ENCODE results near the gene RAD54L.
"Not testable (repeated sequence)": the region's sequence is repeated elsewhere in the genome, so short reads cannot be mapped to it uniquely, and the experiment has no call there.

Gene RAD54L

DNA sequence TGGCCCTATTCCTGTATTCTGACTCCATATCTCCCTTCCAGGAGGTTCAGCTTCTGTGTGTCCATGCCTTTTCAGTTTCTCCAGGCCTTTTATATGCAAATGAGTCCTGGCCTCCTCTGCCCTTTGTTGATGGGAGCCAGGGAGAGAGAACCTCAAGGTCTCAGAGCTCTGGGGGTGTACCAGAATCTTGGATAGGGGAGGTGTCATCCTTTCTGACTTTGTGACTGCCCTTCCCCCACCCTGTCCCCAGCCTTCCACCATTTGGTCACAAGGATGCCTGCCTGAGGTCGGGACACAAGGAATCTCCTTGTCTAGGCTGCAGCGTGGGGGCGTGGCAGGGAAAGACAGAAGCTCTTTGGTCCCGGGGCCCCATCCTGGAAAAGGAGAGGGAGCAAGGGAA lies 25.8 kb upstream of the RAD54L start:
- H3K36me3 Mint-ChIP-seq = no peaks in the 10 kb centered on the region
- peaks cover 14% of the 10 kb centered on the region for H3K27me3 Mint-ChIP-seq
- no peaks in the 10 kb centered on the region for H3K9me3 Mint-ChIP-seq
- ATAC-seq = no peak
- peaks cover 10% of the 10 kb centered on the region for H3K4me1 Mint-ChIP-seq
- H3K27ac Mint-ChIP-seq = no peak overlapping the region
- H3K4me3 Mint-ChIP-seq = no peak overlapping the region

DNA sequence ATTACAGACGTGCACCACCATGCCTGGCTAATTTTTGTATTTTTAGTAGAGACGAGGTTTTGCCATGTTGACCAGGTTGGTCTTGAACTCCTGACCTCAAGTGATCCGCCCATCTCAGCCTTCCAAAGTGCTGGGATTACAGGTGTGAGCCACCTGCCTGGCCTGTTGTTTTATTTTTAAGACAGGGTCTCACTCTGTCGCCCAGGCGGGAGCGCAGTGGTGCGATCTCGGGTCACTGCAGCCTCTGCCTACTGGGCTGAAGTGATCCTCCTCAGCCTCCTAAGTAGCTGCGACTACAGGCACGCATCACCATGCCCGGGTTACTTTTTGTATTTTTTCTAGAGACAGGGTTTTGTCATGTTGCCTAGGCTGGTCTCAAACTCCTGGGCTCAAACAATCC lies 24.5 kb upstream of the RAD54L start:
- not testable (repeated sequence) for H3K9me3 Mint-ChIP-seq, H3K4me1 Mint-ChIP-seq, H3K36me3 Mint-ChIP-seq, ATAC-seq, H3K4me3 Mint-ChIP-seq, H3K27ac Mint-ChIP-seq
- H3K27me3 Mint-ChIP-seq = peaks cover 14% of the 10 kb centered on the region

DNA sequence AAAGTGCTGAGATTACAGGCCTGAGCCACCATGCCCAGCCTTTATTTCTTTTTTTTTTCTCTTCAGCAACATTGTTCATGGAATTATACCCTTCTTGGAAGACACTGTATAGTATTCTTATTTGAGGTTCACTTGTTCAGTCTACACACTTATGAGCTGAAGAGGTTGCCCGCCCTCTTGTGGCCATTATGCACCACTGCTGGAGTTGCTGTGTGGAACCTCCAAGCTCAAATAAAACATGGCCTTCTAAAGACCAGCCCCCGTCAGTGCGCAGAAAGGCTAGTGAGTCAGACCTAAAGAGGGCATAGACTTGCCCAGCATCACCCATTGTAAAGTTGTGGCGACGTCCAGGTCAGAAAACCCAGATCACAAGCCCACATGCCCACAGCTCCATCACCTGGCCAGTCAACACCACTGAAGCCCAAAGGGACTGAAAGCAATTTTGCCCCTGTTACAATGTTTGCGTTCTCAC lies 24.1 kb upstream of the RAD54L start:
- Mint-ChIP-seq H3K4me1 (peaks cover 10% of the 10 kb centered on the region), H3K4me3 (no peak overlapping the region), H3K27ac (no peak overlapping the region), H3K36me3 (no peaks in the 10 kb centered on the region), H3K9me3 (no peaks in the 10 kb centered on the region), H3K27me3 (peaks cover 14% of the 10 kb centered on the region)
- ATAC-seq = peak; percentile 87

DNA sequence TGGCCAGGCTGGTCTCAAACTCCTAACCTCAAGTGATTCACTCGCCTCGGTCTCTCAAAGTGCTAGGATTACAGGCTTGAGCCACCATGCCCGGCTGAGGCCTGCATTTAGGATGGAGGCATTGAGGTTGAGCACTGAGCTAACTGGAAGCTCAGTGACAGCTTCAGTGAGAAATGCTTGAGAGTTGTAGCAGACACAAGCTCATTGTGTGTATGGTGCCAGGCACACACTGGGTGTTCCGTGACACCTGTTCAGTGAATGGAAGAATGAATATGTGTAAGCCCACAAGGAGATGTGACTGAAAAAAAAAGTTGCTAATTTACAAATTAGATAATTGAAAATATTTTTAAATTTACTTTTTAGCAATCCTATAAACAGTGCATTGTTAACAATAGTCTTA lies 22.6 kb upstream of the RAD54L start:
- H3K27me3 Mint-ChIP-seq = peaks cover 14% of the 10 kb centered on the region
- no peak for ATAC-seq

DNA sequence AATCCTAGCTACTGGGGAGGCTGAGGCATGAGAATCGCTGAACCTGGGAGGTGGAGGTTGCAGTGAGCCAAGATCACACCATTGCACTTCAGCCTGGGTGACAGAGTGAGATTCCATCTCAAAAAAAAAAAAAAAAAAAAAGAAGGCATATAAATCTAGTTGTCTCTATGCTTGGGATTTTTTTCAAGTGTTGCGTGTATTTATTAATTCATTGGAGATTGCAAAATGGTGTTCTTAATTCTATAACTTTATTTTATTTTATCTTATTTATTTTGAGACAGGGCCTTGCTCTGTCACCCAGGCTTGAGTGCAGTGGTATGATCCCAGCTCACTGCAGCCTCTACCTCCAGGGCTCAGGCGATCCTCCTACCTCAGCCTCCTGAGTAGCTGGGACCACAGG lies 16.3 kb upstream of the RAD54L start:
- not testable (repeated sequence) for H3K36me3 Mint-ChIP-seq, H3K9me3 Mint-ChIP-seq, H3K4me1 Mint-ChIP-seq, ATAC-seq, H3K27me3 Mint-ChIP-seq, H3K4me3 Mint-ChIP-seq, H3K27ac Mint-ChIP-seq

More for the DNA sequence above, 22.6 kb upstream of the RAD54L start:
- Mint-ChIP-seq H3K4me1 (peaks cover 10% of the 10 kb centered on the region), H3K4me3 (no peak overlapping the region), H3K36me3 (no peaks in the 10 kb centered on the region), H3K9me3 (no peaks in the 10 kb centered on the region), H3K27ac (no peak overlapping the region)

DNA sequence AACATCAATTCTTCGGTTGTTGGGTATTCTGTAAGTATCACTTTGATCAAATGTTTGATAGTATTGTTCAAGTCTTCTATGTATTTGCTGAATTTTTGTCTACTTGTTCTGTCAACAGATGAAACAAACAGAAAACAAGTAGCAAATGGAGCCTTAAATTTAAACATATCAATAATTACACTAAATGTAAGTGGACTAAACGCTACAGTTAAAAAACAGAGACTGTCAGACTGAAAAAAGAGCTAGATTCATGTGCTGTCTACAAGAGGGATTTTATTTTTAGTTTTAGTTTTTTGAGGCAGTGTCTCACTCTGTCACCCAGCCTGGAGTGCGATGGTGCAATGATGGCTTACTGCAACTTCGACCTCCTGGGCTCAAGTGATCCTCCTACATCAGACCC lies 10.7 kb upstream of the RAD54L start:
- no peak overlapping the region for H3K4me3 Mint-ChIP-seq
- H3K9me3 Mint-ChIP-seq = peaks cover 7% of the 10 kb centered on the region
- peaks cover 9% of the 10 kb centered on the region for H3K27me3 Mint-ChIP-seq
- ATAC-seq = no peak
- no peaks in the 10 kb centered on the region for H3K36me3 Mint-ChIP-seq
- no peaks in the 10 kb centered on the region for H3K4me1 Mint-ChIP-seq
- no peak overlapping the region for H3K27ac Mint-ChIP-seq

DNA sequence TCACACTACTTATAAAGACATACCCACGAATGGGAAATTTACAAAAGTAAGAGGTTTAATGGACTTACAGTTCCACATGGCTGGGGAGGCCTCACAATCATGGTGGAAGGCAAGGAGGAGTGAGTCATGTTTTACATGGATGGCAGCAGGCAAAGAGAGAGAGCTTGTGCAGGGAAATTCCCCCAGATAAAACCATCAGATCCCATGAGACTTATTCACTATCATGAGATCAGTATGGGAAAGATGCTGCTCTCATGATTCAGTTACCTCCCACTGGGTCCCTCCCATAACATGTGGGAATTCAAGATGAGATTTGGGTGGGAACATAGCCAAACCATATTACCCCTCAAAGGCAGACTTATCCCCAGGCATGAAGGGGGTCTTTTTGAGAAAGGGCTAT lies 8.7 kb upstream of the RAD54L start:
- H3K36me3 Mint-ChIP-seq, H3K4me3 Mint-ChIP-seq, H3K27ac Mint-ChIP-seq, ATAC-seq, H3K9me3 Mint-ChIP-seq, H3K4me1 Mint-ChIP-seq, H3K27me3 Mint-ChIP-seq: not testable (repeated sequence)

DNA sequence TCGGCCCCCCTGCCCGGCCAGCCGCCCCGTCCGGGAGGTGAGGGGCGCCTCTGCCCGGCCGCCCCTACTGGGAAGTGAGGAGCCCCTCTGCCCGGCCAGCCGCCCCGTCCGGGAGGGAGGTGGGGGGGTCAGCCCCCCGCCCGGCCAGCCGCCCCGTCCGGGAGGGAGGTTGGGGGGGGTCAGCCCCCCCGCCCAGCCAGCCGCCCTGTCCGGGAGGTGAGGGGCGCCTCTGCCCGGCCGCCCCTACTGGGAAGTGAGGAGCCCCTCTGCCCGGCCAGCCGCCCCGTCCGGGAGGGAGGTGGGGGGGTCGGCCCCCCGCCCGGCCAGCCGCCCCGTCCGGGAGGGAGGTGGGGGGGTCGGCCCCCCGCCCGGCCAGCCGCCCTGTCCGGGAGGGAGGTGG lies 5.8 kb upstream of the RAD54L start:
- not testable (repeated sequence) for ATAC-seq, H3K27me3 Mint-ChIP-seq, H3K4me1 Mint-ChIP-seq, H3K9me3 Mint-ChIP-seq, H3K36me3 Mint-ChIP-seq, H3K4me3 Mint-ChIP-seq, H3K27ac Mint-ChIP-seq

DNA sequence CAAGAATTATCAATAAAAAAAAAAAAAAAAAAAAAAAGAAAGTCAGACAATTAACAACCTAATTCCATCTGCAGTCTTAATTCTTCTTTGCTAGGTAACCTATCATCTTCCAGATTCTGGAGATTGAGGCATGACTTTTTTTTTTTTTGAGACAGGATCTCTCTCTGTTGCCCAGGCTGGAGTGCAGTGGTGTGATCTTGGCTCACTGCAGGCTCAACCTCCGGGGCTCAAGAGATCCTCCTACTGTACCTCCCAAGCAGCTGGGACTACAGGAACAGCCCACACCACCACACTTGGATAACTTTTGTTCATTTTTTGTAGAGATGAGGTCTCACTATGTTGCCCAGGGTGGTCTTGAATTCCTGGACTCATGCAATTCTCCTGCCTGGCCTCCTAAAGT lies 4.6 kb upstream of the RAD54L start:
- Mint-ChIP-seq H3K27ac (no peak overlapping the region), H3K27me3 (no peaks in the 10 kb centered on the region), H3K4me3 (no peak overlapping the region), H3K36me3 (no peaks in the 10 kb centered on the region), H3K9me3 (peaks cover 7% of the 10 kb centered on the region), H3K4me1 (peaks cover 13% of the 10 kb centered on the region)
- no peak for ATAC-seq

DNA sequence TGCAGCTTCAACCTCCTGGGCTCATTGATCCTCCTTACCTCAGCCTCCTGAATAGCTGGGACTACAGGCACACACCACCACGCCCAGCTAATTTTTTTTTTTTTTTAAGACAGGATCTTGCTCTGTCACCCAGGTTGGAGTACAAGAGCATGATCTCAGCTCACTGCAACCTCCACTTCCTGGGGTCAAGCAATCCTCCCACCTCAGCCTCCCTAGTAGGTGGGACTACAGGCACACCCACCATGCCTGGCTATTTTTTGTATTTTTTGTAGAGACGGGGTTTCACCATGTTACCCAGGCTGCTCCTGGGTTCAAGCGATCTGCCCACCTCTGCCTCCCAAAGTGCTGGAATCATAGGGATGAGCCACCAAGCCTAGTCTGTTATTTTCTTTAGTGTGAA lies 3.7 kb upstream of the RAD54L start:
- not testable (repeated sequence) for H3K36me3 Mint-ChIP-seq, H3K27me3 Mint-ChIP-seq, ATAC-seq, H3K9me3 Mint-ChIP-seq, H3K27ac Mint-ChIP-seq, H3K4me3 Mint-ChIP-seq
- peaks cover 18% of the 10 kb centered on the region for H3K4me1 Mint-ChIP-seq

DNA sequence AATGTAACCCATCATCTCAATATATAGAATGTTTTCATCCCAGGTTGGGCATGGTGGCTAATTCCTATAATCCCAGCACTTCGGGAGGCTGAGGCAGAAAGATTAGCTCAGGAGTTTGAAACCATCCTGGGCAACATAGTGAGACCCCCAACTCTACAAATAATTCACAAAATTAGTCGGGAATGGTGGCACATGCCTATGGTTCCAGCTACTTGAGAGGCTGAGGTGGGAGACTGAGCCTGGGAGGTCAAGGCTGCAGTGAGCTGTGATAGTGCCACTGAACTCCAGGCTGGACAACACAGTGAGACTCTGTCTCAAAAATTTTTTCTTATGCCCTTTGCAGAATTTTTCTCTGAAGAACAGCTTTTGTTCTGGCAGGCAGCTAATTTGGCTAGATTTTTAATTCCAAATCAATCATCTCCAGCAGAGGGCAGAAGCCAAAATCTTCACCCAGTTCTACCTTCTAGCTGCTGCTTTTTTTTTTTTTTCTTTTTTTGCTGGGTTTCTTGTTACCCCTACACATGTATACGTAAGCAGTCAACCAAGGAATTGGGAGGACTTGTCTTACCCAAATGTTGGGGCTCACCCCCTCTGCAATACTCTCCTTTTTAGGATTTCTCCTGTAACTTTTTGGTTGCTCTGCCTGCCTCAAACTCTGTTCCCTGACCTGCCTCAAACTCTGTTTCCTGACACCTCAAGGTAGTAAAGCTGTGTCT lies 2.7 kb upstream of the RAD54L start:
- Mint-ChIP-seq H3K4me3 (no peak overlapping the region), H3K9me3 (no peaks in the 10 kb centered on the region), H3K27me3 (no peaks in the 10 kb centered on the region), H3K27ac (no peak overlapping the region), H3K36me3 (no peaks in the 10 kb centered on the region), H3K4me1 (peaks cover 18% of the 10 kb centered on the region)
- ATAC-seq = no peak

DNA sequence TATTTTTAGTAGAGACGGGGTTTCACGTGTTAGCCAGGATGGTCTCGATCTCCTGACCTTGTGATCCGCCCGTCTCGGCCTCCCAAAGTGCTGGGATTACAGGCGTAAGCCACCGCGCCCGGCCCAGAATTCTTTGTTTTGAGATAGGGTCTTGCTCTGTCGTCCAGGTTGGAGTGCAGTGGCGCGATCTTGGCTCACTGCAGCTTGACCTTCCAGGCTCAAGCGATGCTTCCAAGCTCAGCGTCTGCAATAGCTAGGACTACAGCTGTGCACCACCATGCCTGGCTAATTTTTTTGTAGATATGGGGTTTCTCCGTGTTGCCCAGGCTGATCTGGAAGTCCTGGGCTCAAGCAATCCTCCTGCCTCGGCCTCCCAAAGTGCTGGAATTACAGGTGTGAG lies 1.4 kb upstream of the RAD54L start:
- H3K27me3 Mint-ChIP-seq, H3K9me3 Mint-ChIP-seq, ATAC-seq, H3K36me3 Mint-ChIP-seq, H3K4me3 Mint-ChIP-seq: not testable (repeated sequence)
- H3K27ac Mint-ChIP-seq = peak overlapping the region; percentile 81
- peaks cover 18% of the 10 kb centered on the region for H3K4me1 Mint-ChIP-seq

DNA sequence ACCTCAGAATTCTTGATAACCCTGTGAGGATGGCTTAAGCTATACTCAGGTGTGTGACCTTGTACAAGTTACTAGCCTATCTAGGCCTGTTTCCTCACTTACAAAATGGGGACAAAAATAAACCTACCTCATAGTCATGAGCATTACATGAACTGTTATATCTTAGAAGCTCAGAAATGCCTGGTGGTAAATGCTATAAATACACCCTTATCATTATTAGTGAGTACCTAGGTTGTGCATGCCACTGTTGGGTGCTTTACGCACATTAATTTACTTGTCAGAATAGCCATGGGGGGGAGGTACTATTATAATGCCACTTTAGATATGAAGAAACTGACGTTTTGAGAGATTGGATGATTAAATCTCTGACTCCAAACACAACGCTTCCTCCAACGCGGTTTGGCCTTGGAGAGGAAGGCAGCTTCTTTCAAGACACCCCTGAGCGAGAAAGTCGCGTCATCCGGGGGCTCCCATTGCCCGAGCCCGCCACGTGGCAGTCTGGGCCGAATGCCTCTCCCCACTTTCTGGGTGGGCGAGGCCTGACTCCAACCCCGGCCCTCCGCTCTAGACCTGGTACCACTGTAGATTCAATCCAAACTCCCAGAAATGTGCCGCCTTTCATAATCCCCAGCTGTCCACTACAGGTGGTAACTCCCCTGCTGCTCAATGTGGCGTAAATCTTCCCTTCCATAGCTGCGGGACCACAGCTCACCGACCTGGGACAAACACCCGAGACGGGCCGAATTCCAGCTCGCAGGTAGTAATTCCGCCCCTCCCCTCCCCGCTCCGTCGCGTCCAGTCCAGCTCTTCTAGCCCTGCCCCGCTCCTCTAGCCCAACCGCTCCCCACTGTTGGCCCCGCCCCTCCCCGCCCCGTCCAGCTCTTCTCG lies 771 bp upstream of the RAD54L start:
- ATAC-seq = peak; percentile 84
- H3K27ac Mint-ChIP-seq = peak overlapping the region; percentile 81
- peak overlapping the region; percentile 96 for H3K4me3 Mint-ChIP-seq
- no peaks in the 10 kb centered on the region for H3K36me3 Mint-ChIP-seq
- H3K27me3 Mint-ChIP-seq = no peaks in the 10 kb centered on the region
- H3K4me1 Mint-ChIP-seq = peaks cover 18% of the 10 kb centered on the region
- H3K9me3 Mint-ChIP-seq = no peaks in the 10 kb centered on the region

DNA sequence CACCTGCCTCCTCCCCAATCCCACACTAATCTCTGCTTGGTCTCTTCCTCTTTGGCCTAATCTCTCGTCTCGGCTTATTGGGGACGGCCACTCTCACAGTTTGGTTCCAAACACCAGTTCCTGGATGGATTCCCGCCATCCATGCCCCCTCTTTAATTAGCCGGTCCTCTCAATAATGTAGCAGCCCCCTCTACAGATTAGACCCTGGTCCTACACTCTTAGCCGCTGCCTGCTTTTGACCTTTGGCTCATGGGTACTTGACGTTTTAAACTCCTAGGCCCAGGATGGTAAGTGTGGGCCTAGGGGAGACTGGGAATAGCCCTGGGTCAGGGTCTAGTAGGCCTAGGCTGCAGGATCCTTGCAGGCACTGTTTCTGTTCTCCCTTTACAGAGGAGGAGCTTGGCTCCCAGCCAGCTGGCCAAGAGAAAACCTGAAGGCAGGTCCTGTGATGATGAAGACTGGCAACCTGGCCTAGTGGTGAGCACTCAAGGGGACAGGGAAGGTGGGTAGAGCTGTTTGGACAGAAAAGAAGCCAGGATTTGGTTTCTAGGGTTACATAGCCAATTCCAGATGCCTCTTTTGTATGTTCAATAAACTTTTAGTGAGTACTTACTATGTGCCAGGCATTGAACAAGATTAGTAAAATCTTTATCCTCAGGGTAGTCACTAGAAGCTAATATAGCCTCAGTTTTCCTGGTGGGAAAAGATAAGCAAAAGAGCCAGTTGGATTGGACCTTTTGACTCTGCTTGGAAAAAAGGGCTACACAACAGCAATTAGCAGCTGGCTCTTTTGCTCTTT lies 758 bp downstream of the RAD54L start:
- H3K27ac Mint-ChIP-seq = peak overlapping the region; percentile 81
- no peak for ATAC-seq

DNA sequence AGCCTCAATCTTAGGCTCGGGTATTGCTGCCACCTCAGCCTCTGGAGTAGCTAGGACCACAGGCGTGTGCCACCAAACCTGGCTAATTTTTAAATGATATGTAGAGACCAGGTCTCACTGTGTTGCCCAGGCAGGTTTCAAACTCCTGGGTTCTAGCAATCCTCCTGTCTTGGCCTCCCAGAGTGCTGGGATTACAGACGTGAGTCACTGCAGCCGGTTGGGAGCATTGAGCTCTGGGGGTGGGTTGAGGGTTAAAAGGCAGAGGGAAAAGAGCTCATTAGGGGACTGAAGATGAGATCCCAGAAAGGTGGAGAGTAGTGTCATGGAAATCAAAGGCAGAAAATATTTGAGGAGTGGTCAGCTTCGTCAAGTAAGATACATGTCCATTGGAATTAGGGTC lies 7.1 kb downstream of the RAD54L start:
- H3K4me3 Mint-ChIP-seq = no peak overlapping the region
- peaks cover 9% of the 10 kb centered on the region for H3K36me3 Mint-ChIP-seq
- H3K4me1 Mint-ChIP-seq = no peaks in the 10 kb centered on the region
- no peaks in the 10 kb centered on the region for H3K9me3 Mint-ChIP-seq
- H3K27ac Mint-ChIP-seq = no peak overlapping the region
- no peak for ATAC-seq
- no peaks in the 10 kb centered on the region for H3K27me3 Mint-ChIP-seq

More for the DNA sequence above, 758 bp downstream of the RAD54L start:
- H3K9me3 Mint-ChIP-seq = no peaks in the 10 kb centered on the region
- H3K4me3 Mint-ChIP-seq = peak overlapping the region; percentile 96
- H3K4me1 Mint-ChIP-seq = peaks cover 18% of the 10 kb centered on the region
- peaks cover 9% of the 10 kb centered on the region for H3K36me3 Mint-ChIP-seq
- H3K27me3 Mint-ChIP-seq = no peaks in the 10 kb centered on the region

All from stimulated activated memory B cell treated with anti-CD40 and anti-IgM and Interleukin-4, amounts not matched to agents 10 μg/mL and 1 μg/mL and 100 μg/mL, for 72 hours (primary cell).